IMR-90 (cell line): ENCODE results near the gene PRKACA. TPM values are rescaled to one million over a fixed set of nuclear protein-coding genes. Genes with fewer than 3 reads are reported as not detected.

Experiments
- ATAC-seq: fragments of 200-7000 bp; cut with Tn5 transposase; 2 replicates; pipeline ENCODE4 v1.9.1; 2020; ENCODE audit warnings: low read depth, mild to moderate bottlenecking, moderate library complexity
- BruUV-seq: library from RNA; stranded (reverse); fragments of 400-500 nt; replicated peaks from 2 replicates; lab custom pipeline; 2021; lab: Mats Ljungman, UMichigan
- CTCF ChIA-PET: fragments of 300-600 bp; formaldehyde crosslinking; extraction: SDS; loops from one replicate; lab custom pipeline; 2021; ENCODE audit warnings: antibody characterized with exemption; lab: Yijun Ruan, JAX
- POLR2A ChIA-PET: fragments of 300-600 bp; sonication (Branson Sonifier 250); formaldehyde crosslinking; loops from one replicate; lab custom pipeline; 2022; ENCODE audit warnings: antibody characterized with exemption; ENCODE audit not compliant: unreplicated experiment; lab: Charles Lee
- DNase-seq: peaks from one replicate; pipeline ENCODE4 v3.0.0; 2013
- H2AFZ ChIP-seq: replicated peaks from 2 replicates; pipeline ENCODE3; 2013; ENCODE audit warnings: low read length, mild to moderate bottlenecking; ENCODE audit not compliant: poor library complexity
- H2AK5ac ChIP-seq: 2 replicates; pipeline ENCODE4 v1.6.1; 2013; ENCODE audit warnings: low read depth, low read length, inconsistent platforms
- H2AK9ac ChIP-seq: replicated peaks from 2 replicates; pipeline ENCODE3; 2013; ENCODE audit warnings: mild to moderate bottlenecking, low read depth, low read length, moderate library complexity; ENCODE audit not compliant: poor library complexity
- H2BK120ac ChIP-seq: 2 replicates; pipeline ENCODE4 v1.6.1; 2013; ENCODE audit warnings: low read depth, low read length, inconsistent platforms
- H2BK15ac ChIP-seq: 3 replicates; pipeline ENCODE4 v1.6.1; 2013; ENCODE audit warnings: low read depth, low read length, inconsistent platforms
- H2BK20ac ChIP-seq: 2 replicates; pipeline ENCODE4 v1.6.1; 2013; ENCODE audit warnings: low read depth, mild to moderate bottlenecking, inconsistent platforms, low read length, moderate library complexity
- H2BK5ac ChIP-seq: 2 replicates; pipeline ENCODE4 v1.6.1; 2013; ENCODE audit warnings: mild to moderate bottlenecking, low read depth, low read length, inconsistent platforms; ENCODE audit not compliant: poor library complexity, severe bottlenecking
- H3K14ac ChIP-seq: replicated peaks from 2 replicates; pipeline ENCODE4 v1.6.1; 2013; ENCODE audit warnings: low read depth, low read length, inconsistent platforms
- H3K18ac ChIP-seq: 2 replicates; pipeline ENCODE4 v1.6.1; 2013; ENCODE audit warnings: low read depth, low read length, control low read depth
- H3K23ac ChIP-seq: 2 replicates; pipeline ENCODE4 v1.6.1; 2013; ENCODE audit warnings: low read depth, low read length, inconsistent platforms
- H3K27ac ChIP-seq: 2 replicates; pipeline ENCODE4 v1.5.1; 2013; ENCODE audit warnings: mild to moderate bottlenecking, control low read depth, low read length; ENCODE audit not compliant: insufficient read depth
- H3K27me3 ChIP-seq: 2 replicates; pipeline ENCODE4 v1.6.1; 2013; ENCODE audit warnings: low read length; ENCODE audit not compliant: control insufficient read depth, insufficient read depth
- H3K36me3 ChIP-seq: 2 replicates; pipeline ENCODE4 v1.6.1; 2013; ENCODE audit warnings: low read length, mixed read lengths; ENCODE audit not compliant: control insufficient read depth, insufficient read depth
- H3K4ac ChIP-seq: 2 replicates; pipeline ENCODE4 v1.6.1; 2013; ENCODE audit warnings: low read depth, low read length, inconsistent platforms
- H3K4me1 ChIP-seq: 2 replicates; pipeline ENCODE4 v1.6.1; 2013; ENCODE audit warnings: low read length, mixed read lengths; ENCODE audit not compliant: control insufficient read depth, insufficient read depth
- H3K4me2 ChIP-seq: 2 replicates; pipeline ENCODE4 v1.6.1; 2013; ENCODE audit warnings: low read depth, mild to moderate bottlenecking, control low read depth, low read length, moderate library complexity
- H3K4me3 ChIP-seq: 2 replicates; pipeline ENCODE4 v1.5.1; 2013; ENCODE audit warnings: low read depth, mild to moderate bottlenecking, control low read depth, low read length, moderate library complexity; ENCODE audit not compliant: insufficient read depth
- H3K56ac ChIP-seq: 2 replicates; pipeline ENCODE4 v1.6.1; 2013; ENCODE audit warnings: low read length, inconsistent platforms; ENCODE audit not compliant: insufficient read depth; ENCODE audit errors: extremely low read depth
- H3K79me1 ChIP-seq, 2 experiments: 2 replicates each; pipeline ENCODE4 v1.6.1; 2013; ENCODE audit warnings: low read length in 2 of 2, inconsistent platforms in 1 of 2, low read depth in 1 of 2
- H3K9ac ChIP-seq: 2 replicates; pipeline ENCODE4 v1.6.1; 2013; ENCODE audit warnings: low read depth, low read length, control low read depth
- H3K9me1 ChIP-seq: 2 replicates; pipeline ENCODE4 v1.6.1; 2013; ENCODE audit warnings: low read length, inconsistent platforms; ENCODE audit not compliant: insufficient read depth
- H3K9me3 ChIP-seq: 2 replicates; pipeline ENCODE4 v1.6.1; 2013; ENCODE audit warnings: low read length; ENCODE audit not compliant: control insufficient read depth, insufficient read depth
- H4K20me1 ChIP-seq: 2 replicates; pipeline ENCODE4 v1.6.1; 2013; ENCODE audit warnings: low read length, inconsistent platforms; ENCODE audit not compliant: insufficient read depth
- H4K5ac ChIP-seq: 2 replicates; pipeline ENCODE4 v1.6.1; 2013; ENCODE audit warnings: mild to moderate bottlenecking, low read depth, low read length, control low read depth
- H4K8ac ChIP-seq, 2 experiments: 2 replicates each; pipeline ENCODE4 v1.6.1; 2013; ENCODE audit warnings: low read depth in 2 of 2, low read length in 2 of 2, control low read depth in 1 of 2, inconsistent platforms in 1 of 2
- H4K91ac ChIP-seq: 2 replicates; pipeline ENCODE4 v1.6.1; 2013; ENCODE audit warnings: low read depth, low read length, inconsistent platforms; ENCODE audit not compliant: insufficient read depth
- CHD1 ChIP-seq: IDR thresholded peaks from 2 replicates; pipeline ENCODE4 v1.6.1; 2012; ENCODE audit warnings: low read depth, low read length, improper control_type of control experiment
- POLR2A ChIP-seq: IDR thresholded peaks from 2 replicates; pipeline ENCODE4 v1.6.1; 2012; ENCODE audit warnings: mild to moderate bottlenecking, low read depth, low read length
- whole genome bisulfite sequencing, 2 experiments: methylation state at CpG; one replicate each; pipeline versions ENCODE4 v1.1.5 to v1.1.7; 2013; ENCODE audit warnings: missing lambda C conversion rate in 2 of 2; ENCODE audit not compliant: insufficient read length in 1 of 2; ENCODE audit errors: extremely low coverage in 2 of 2; 5-methylcytosine and 5-hydroxymethylcytosine counted together
- dilution Hi-C: fragments of 300-500 bp; cut with HindIII; formaldehyde crosslinking; loops from one replicate; pipeline ENCODE4 v1.14.3; 2018; ENCODE audit warnings: low sequenced_read_pairs; ENCODE audit not compliant: unreplicated experiment
- in situ Hi-C: fragments of 300-500 bp; cut with MboI; formaldehyde crosslinking; loops from 3 replicates; pipeline ENCODE4 v1.14.3; 2019; ENCODE audit warnings: low sequenced_read_pairs, inconsistent platforms, mixed read lengths
- intact Hi-C: fragments of 100-400 bp; cut with micrococcal nuclease; formaldehyde crosslinking; loops from 2 replicates; pipeline ENCODE4 v1.10.0; 2022
- polyA plus RNA-seq, 3 experiments: library from polyadenylated mRNA; depleted of rRNA; stranded (reverse); fragments of >200 nt; gene quantifications; 2 replicates each; pipeline ENCODE4 v1.2.3, GENCODE V29; 2012; ENCODE audit warnings: low replicate concordance in 1 of 3
- total RNA-seq: library from RNA; depleted of rRNA; stranded (reverse); fragments of >200 nt; gene quantifications from 2 replicates; pipeline ENCODE4 v1.2.3, GENCODE V29; 2012

Gene PRKACA
- total and polyA plus RNA-seq, 2 of the 4 experiments (the other 2 are of a cell fraction) = 18.1 to 94.5 TPM

DNA sequence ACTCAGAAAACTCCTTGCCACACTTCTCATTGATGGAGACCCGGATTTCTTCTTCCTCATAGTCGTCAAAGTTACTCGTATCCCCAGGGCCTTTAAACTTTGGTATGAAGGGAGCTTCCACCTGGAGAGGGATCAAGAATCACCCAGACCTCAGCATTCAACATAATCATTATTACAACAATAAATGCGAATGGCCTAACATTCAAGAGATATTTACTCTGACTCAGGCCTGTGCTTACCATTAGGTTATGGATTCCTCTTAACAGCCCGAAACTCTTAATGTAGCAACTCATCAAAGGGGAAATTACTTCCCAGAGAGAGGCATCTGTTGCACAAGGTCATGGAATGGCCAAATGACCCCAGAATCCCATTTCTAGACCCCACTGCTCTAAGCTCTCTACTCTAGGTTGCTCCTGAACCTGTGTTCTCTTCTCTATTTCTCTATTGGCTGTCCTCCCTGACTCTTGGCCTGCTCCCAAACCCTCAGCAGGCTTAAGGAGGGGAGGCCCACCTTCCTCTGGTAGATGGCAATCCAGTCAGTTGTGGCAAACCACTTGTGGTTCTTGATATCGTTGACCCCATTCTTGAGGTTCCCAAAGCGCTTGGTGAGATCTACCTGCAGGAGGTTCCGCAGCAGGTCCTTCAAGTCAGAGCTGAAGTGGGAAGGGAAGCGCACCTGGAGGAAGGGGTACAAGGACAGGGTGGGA lies 24.3 kb downstream of the PRKACA start:
- in situ Hi-C loops = loop anchor here (25.0 kb wide), 1 partner anchor 331 kb away; the partner anchor contains the start of genes C19orf53 and MRI1
- Histone ChIP-seq H3K4me3 (no peak overlapping the region), H2BK20ac (no peak overlapping the region), H3K27ac (no peak overlapping the region), H3K9me3 (peaks cover 8% of the 10 kb centered on the region), H3K79me1 (peaks cover 0 to 6% of the 10 kb centered on the region in 2 experiments; a peak in 2 of 4 replicates), H3K9ac (no peak overlapping the region), H2AK5ac (no peak overlapping the region), H4K5ac (no peak overlapping the region), H2BK120ac (no peak overlapping the region), H3K56ac (no peak overlapping the region), H3K14ac (no peak overlapping the region), H2AK9ac (no peak overlapping the region), H3K4me1 (no peaks in the 10 kb centered on the region), H4K91ac (no peak overlapping the region), H3K36me3 (peaks cover 24% of the 10 kb centered on the region), H2AFZ (no peak overlapping the region), H3K27me3 (no peaks in the 10 kb centered on the region), H2BK5ac (no peak overlapping the region), H4K20me1 (peaks cover 7% of the 10 kb centered on the region), H4K8ac (no peak overlapping the region), H3K9me1 (peaks cover 3% of the 10 kb centered on the region; the same call in 1 of the 2 replicates), H3K4me2 (no peak overlapping the region), H3K4ac (no peak overlapping the region), H3K18ac (no peak overlapping the region), H3K23ac (no peak overlapping the region), H2BK15ac (no peak overlapping the region)
- no peak for TF ChIP-seq POLR2A
- no peak for TF ChIP-seq CHD1
- intact Hi-C loops = no loop called here
- DNase-seq = no peak
- no TSS peak for BruUV-seq
- dilution Hi-C loops = no loop called here
- no peak for ATAC-seq
- CTCF ChIA-PET = no interaction called here
- 92% methylated on average over 2 of the region's 9 CpGs; no CpG with 5 or more reads in 1 of the 2 experiments for WGBS, 2 experiments
- POLR2A ChIA-PET = no interaction called here
